HepG2 (cell line): ENCODE measurements around the gene RETREG2. TPM values are rescaled to one million over a fixed set of nuclear protein-coding genes. Genes with fewer than 3 reads are reported as not detected.

Experiments
- DMTF1 ChIP-seq: sonication (generic); formaldehyde crosslinking; IDR thresholded peaks from 2 replicates; pipeline ENCODE4 v1.4.0; 2020; ENCODE audit warnings: mild to moderate bottlenecking, missing genetic modification reagents
- EED ChIP-seq: sonication (generic); formaldehyde crosslinking; IDR thresholded peaks from 2 replicates; pipeline ENCODE4 v1.5.0; 2020; ENCODE audit warnings: mild to moderate bottlenecking, missing genetic modification reagents
- GFI1 ChIP-seq: sonication (generic); formaldehyde crosslinking; IDR thresholded peaks from 2 replicates; pipeline ENCODE4 v1.5.0; 2020; ENCODE audit warnings: missing genetic modification reagents, mild to moderate bottlenecking, borderline replicate concordance
- IKZF5 ChIP-seq: IDR thresholded peaks from 2 replicates; pipeline ENCODE4 v1.6.1; 2018; ENCODE audit warnings: missing genetic modification reagents, mild to moderate bottlenecking, missing compliant biosample characterization
- KMT2A ChIP-seq: sonication (generic); formaldehyde crosslinking; IDR thresholded peaks from 2 replicates; pipeline ENCODE4 v1.4.0; 2020; ENCODE audit warnings: missing genetic modification reagents
- RBM22 ChIP-seq: fragments of 200-400 bp; formaldehyde crosslinking; optimal IDR thresholded peaks from 2 replicates; pipeline ENCODE3; 2017; ENCODE audit warnings: mild to moderate bottlenecking, low read length, moderate library complexity
- STAG1 ChIP-seq: sonication (generic); formaldehyde crosslinking; IDR thresholded peaks from 2 replicates; pipeline ENCODE4 v1.4.0; 2020; ENCODE audit warnings: missing genetic modification reagents
- SYNCRIP ChIP-seq: fragments of 200-400 bp; formaldehyde crosslinking; IDR thresholded peaks from 2 replicates; pipeline ENCODE4 v1.6.1; 2018; ENCODE audit warnings: mild to moderate bottlenecking, low read depth, low read length; ENCODE audit not compliant: insufficient read depth
- ZBTB38 ChIP-seq: sonication (generic); formaldehyde crosslinking; IDR thresholded peaks from 2 replicates; pipeline ENCODE4 v1.5.1; 2020; ENCODE audit warnings: mild to moderate bottlenecking, missing genetic modification reagents
- ZBTB7B ChIP-seq: sonication (generic); formaldehyde crosslinking; IDR thresholded peaks from 2 replicates; pipeline ENCODE4 v1.4.0; 2020; ENCODE audit warnings: missing genetic modification reagents
- ZFAT ChIP-seq: sonication (generic); formaldehyde crosslinking; conservative IDR thresholded peaks from 2 replicates; pipeline ENCODE4 v1.8.1; 2023; ENCODE audit warnings: missing genetic modification reagents, inconsistent platforms
- ZMAT5 ChIP-seq: sonication (generic); formaldehyde crosslinking; IDR thresholded peaks from 2 replicates; pipeline ENCODE4 v1.5.0; 2020; ENCODE audit warnings: mild to moderate bottlenecking, low read depth, missing genetic modification reagents, borderline replicate concordance
- ZNF124 ChIP-seq: sonication (generic); formaldehyde crosslinking; IDR thresholded peaks from 2 replicates; pipeline ENCODE4 v1.4.0; 2020; ENCODE audit warnings: missing genetic modification reagents
- ZNF562 ChIP-seq: sonication (generic); formaldehyde crosslinking; IDR thresholded peaks from 2 replicates; pipeline ENCODE4 v1.8.0; 2022; ENCODE audit warnings: missing genetic modification reagents, borderline replicate concordance
- polyA plus RNA-seq, 8 experiments: library from polyadenylated mRNA; depleted of rRNA in 3 of 8; stranded (reverse) in 7 of 8; unstranded in 1 of 8; fragments of >200 nt; fragmentation: Illumina TruSeq in 4 of 8; extraction: Trizol in 4 of 8; gene quantifications; 2 replicates each; pipeline versions ENCODE4 v1.2.1 to v1.2.3, GENCODE V29; 2011 to 2016; ENCODE audit warnings: low read depth in 4 of 8, missing spikeins in 1 of 8, mixed read lengths in 1 of 8; ENCODE audit not compliant: insufficient read depth in 1 of 8
- total RNA-seq, 5 experiments: library from RNA; depleted of rRNA; stranded (reverse); fragments of >200 nt; fragmentation: Illumina TruSeq; extraction: Trizol; gene quantifications; 2 replicates each; pipeline ENCODE4 v1.2.3, GENCODE V29; 2016; ENCODE audit warnings: low read depth in 1 of 5
- TF ChIP-seq, protein P1 (sequence below): sonication (generic); formaldehyde crosslinking; IDR thresholded peaks from 2 replicates; pipeline ENCODE4 v1.8.0; 2023; ENCODE audit warnings: mild to moderate bottlenecking, missing genetic modification reagents
- TF ChIP-seq, protein P2 (sequence below): sonication (generic); IDR thresholded peaks from 2 replicates; pipeline ENCODE4 v1.6.1; 2016; ENCODE audit warnings: low read depth, borderline replicate concordance
- TF ChIP-seq, protein P3 (sequence below): sonication (generic); formaldehyde crosslinking; IDR thresholded peaks from 2 replicates; pipeline ENCODE4 v1.4.0; 2020; ENCODE audit warnings: low read depth, mild to moderate bottlenecking, missing genetic modification reagents
- TF ChIP-seq, protein P4 (sequence below): IDR thresholded peaks from 2 replicates; pipeline ENCODE4 v1.6.1; 2016; ENCODE audit warnings: mild to moderate bottlenecking, missing biosample characterization, missing genetic modification reagents
- TF ChIP-seq, protein P5 (sequence below): sonication (generic); formaldehyde crosslinking; conservative IDR thresholded peaks from 2 replicates; pipeline ENCODE4 v1.4.0; 2020; ENCODE audit warnings: missing genetic modification reagents

The RETREG2 gene
- total and polyA plus RNA-seq, 2 of the 13 experiments (the other 11 are each of a cell fraction or from before 2014, with no cell fraction given), result 86.0 to 134 TPM

DNA sequence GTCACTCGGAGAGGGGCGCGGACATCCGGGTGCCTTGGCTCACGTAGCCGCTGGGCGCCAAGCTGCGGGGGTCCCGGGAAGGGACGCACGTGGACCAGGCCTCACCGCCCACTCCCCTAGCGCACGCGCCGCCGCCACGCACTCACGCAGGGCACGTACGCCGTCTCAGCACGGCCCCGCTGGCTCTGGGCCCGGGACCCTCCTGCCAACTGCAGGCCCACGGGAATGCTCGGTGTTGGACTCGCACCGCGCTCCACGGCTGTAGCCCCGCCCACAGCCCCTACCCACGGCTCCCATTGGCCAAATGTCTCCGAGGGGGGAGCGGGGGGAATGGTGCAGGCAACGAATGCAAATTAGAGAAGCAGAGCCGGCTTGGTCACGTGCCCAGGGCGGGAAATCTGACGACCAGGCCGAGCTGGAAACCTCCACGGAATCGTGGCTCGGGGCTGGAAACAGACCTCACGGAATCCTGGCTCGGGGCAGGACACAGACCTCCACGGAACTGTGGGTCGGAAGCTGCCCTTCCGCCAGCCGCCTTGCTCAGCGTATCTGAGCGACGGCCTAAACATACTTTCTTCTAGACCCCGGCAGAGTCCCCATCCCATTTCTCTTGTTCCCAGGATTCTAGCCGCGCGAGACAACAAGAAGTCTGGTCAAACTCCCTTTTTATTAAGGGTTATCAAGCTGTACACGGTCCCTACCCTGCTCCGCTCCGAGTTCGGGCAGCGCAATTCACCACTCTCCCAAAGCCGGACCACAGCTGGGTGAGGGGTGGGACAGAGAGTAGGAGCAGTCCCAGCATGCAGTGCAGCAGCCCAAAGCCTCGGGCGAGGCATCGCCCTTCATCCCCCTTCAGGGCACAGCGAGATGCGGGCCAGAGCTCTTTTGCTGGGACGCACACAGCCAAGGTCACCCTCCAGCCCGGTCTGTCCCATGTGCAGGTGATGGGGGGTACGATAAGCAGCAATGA lies 40.9 kb downstream of the RETREG2 start, which contains the start of gene ABCB6 (continued):
- TF ChIP-seq IKZF5 (CRISPR knock-in tag) (peak; percentile 94), ZBTB7B (peak; percentile 80; the same call in 1 of the 2 replicates), RBM22 (peak; percentile 96), DMTF1 (CRISPR knock-in tag) (peak; percentile 94; the same call in 1 of the 2 replicates), ZMAT5 (CRISPR knock-in tag) (no peak), ZFAT (CRISPR knock-in tag) (no peak), GFI1 (CRISPR knock-in tag) (peak; percentile 79; the same call in 1 of the 2 replicates), ZBTB38 (CRISPR knock-in tag) (peak; percentile 93), SYNCRIP (no peak), ZNF562 (CRISPR knock-in tag) (no peak), KMT2A (CRISPR knock-in tag) (peak; percentile 80), STAG1 (peak; percentile 37), EED (CRISPR knock-in tag) (peak; percentile 85), ZNF124 (CRISPR knock-in tag) (peak; percentile 94; the same call in 1 of the 2 replicates)
- TF ChIP-seq, protein P1, sequence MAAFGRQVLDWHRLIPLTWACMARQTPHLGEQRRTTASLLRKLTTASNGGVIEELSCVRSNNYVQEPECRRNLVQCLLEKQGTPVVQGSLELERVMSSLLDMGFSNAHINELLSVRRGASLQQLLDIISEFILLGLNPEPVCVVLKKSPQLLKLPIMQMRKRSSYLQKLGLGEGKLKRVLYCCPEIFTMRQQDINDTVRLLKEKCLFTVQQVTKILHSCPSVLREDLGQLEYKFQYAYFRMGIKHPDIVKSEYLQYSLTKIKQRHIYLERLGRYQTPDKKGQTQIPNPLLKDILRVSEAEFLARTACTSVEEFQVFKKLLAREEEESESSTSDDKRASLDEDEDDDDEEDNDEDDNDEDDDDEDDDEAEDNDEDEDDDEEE (CRISPR knock-in tag), result peak; percentile 96; the same call in 1 of the 2 replicates
- TF ChIP-seq, protein P2, sequence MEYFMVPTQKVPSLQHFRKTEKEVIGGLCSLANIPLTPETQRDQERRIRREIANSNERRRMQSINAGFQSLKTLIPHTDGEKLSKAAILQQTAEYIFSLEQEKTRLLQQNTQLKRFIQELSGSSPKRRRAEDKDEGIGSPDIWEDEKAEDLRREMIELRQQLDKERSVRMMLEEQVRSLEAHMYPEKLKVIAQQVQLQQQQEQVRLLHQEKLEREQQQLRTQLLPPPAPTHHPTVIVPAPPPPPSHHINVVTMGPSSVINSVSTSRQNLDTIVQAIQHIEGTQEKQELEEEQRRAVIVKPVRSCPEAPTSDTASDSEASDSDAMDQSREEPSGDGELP, result 0 out of 2 replicates have a peak, but pooled peaks have one; percentile 11
- TF ChIP-seq, protein P3, sequence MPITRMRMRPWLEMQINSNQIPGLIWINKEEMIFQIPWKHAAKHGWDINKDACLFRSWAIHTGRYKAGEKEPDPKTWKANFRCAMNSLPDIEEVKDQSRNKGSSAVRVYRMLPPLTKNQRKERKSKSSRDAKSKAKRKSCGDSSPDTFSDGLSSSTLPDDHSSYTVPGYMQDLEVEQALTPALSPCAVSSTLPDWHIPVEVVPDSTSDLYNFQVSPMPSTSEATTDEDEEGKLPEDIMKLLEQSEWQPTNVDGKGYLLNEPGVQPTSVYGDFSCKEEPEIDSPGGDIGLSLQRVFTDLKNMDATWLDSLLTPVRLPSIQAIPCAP (CRISPR knock-in tag), result no peak
- TF ChIP-seq, protein P4, sequence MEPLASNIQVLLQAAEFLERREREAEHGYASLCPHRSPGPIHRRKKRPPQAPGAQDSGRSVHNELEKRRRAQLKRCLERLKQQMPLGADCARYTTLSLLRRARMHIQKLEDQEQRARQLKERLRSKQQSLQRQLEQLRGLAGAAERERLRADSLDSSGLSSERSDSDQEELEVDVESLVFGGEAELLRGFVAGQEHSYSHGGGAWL (CRISPR knock-in tag), result peak; percentile 98
- TF ChIP-seq, protein P5, sequence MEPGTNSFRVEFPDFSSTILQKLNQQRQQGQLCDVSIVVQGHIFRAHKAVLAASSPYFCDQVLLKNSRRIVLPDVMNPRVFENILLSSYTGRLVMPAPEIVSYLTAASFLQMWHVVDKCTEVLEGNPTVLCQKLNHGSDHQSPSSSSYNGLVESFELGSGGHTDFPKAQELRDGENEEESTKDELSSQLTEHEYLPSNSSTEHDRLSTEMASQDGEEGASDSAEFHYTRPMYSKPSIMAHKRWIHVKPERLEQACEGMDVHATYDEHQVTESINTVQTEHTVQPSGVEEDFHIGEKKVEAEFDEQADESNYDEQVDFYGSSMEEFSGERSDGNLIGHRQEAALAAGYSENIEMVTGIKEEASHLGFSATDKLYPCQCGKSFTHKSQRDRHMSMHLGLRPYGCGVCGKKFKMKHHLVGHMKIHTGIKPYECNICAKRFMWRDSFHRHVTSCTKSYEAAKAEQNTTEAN, result no peak
